NCI-H2227 (cell line): ENCODE results near the gene OR8S1.
"Not testable (repeated sequence)": the region's sequence is repeated elsewhere in the genome, so short reads cannot be mapped to it uniquely, and the experiment has no call there.

Experiments used
- DNase-seq: peaks from one replicate; lab custom pipeline; 2025; ENCODE audit not compliant: unreplicated experiment; lab: John Stamatoyannopoulos, UW

OR8S1 gene

GRCh38 chr12:48553666-48554343 is 28.4 kb downstream of the OR8S1 start:
- not testable (repeated sequence) for DNase-seq

DNA sequence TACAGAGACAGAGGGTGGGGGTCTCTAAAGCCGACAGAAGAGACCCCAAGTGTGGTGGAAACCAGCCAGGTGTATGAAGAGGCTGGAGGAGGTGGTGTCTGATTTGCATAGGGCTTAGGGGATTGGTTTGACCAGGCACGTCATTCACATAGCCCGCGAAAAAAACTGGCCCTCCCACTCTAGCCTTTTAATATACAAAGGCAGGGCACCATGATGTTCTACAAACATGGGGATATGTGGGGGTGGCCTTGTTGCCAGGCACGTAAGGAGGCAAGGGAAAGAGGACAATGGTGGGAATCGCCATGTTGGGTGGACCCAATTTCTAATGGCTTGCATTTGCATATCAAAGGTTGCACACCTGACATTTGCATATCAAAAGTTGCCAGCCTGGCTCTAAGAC is 31.2 kb downstream of the OR8S1 start:
- DNase-seq: no peak

- DNase-seq: no peak
Observed at GRCh38 chr12:48557919-48558318, 32.5 kb downstream of the OR8S1 start.

DNA sequence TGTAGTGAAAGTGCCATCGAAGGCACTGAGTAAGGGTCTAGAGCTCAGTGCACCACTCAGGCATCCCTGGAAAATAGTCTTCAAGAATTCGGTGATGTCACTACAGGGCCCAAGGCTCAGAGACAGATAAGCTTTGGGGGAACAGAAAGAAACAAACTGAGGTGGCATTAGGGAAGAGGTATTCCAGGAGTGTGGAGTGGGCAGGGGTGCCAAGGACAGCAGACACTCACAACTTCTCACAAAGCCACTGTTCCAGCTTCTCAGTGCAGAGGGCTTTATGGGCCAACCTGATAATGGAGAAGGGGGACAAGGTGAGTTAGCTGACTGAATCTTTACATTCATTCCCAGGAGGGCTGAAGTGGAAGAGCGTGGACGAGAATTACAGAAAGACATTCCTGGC is 42.3 kb downstream of the OR8S1 start:
- DNase-seq: no peak

DNA sequence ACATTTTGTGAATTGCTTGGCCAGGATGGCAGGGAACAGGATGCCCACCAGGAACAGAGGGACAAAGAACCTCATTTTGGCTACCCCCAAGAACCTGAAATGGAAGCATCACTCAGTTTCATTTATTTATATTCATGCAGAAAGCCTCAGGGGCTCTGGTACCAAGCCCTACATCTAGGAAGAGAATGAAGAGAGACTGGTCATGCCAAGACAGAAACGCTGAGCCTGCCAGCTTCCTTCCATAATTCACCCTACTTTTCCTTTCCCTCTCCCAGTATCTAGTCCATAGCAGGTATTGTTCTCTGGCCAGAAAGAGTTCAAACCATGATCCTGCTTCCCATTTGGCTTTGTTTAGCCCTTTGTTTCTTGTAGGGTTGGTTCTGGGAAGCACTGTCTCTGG is 44.5 kb downstream of the OR8S1 start, which contains the start of gene LALBA:
Gene LALBA (minus strand): TSS at position 101 of the 400 bp plus-strand sequence. CDS start 26 bp downstream, at position 75.
- no peak for DNase-seq

GRCh38 chr12:48572326-48572725 is 46.9 kb downstream of the OR8S1 start:
- no peak for DNase-seq
